HG03571 (cell line): ENCODE results near the gene TMEM184B.
"Not testable (repeated sequence)": the region's sequence is repeated elsewhere in the genome, so short reads cannot be mapped to it uniquely, and the experiment has no call there.

Experiments
- ATAC-seq: cut with Tn5 transposase; IDR thresholded peaks from one replicate; pipeline ENCODE4 v1.9.1; 2021; ENCODE audit not compliant: unreplicated experiment

The TMEM184B gene

DNA sequence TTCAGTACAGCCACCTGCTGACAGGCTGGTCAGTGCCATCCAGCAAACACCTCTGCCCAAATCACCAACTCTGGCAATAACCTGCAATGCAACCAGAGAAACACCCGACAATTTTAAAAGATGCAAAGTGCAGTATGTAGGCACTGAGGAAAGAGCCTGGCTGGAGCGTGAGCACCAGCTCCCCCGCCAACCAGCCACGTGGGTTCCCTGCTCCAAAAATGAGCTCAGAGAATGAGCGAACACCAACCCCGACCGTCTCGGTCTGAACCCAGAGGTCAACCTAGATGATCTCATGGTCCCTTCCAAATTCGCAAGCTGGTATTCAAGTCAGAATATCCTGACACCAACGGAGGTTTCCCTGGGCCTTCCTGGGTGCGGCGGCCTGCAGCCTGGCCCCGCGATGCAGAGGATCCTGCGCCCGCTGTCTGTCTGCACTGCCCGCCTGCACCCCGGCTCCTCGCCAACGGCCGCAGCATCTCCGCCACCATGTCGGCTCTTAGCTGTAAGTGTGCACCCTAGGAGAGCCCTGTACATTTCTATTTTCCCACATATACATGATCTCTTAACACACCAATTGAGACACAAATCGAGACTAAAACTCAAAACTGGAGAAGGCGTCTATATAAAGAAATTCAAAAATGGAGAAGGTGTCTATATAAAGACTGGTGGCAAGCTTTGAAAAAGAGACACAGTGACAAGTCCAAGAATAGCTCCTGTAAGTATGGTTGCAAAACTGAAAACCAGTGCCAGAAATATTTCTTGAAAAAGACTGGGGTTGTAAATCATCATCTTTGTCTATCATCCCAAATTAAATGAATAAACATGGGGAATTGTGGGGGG, 22.8 kb downstream of the TMEM184B start:
- no peak for ATAC-seq

DNA sequence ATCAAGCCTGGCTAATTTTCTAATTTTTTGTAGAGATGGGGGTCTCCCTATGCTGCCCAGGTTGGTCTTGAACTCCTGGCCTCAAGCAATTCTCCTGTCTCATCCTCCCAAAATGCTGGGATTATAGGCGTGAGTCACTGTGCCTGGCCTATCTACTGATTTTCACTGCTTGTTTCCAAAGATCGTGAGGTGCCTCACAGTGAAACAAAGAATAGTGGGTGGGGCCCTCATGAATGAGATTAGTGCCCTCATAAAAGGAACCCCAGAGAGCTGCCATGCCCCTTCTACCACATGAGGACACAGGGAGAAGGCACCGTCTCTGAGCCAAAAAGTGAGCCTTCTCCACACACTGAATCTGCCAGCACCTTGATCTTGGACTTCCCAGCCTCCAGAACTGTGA, 23.5 kb downstream of the TMEM184B start:
- ATAC-seq, result no peak

DNA sequence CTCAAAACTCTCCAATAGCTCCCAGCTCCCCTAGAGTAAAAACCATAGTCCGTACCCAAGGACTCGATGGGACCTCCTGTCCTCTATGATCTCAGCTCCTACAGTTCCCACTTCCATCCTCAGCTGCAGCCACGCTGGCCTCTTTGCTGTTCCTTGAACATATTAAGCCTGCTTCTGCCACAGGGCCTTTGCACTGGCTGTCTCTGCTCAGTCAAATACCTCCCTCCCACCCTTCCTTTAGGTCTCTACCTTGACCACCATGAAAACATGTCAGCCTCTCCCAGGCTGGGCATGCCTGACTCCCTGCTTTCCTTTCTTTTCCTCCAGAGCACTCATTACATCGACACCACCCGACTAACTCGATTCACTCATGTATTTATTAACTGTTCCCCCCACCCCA, 24.5 kb downstream of the TMEM184B start:
- no peak for ATAC-seq

DNA sequence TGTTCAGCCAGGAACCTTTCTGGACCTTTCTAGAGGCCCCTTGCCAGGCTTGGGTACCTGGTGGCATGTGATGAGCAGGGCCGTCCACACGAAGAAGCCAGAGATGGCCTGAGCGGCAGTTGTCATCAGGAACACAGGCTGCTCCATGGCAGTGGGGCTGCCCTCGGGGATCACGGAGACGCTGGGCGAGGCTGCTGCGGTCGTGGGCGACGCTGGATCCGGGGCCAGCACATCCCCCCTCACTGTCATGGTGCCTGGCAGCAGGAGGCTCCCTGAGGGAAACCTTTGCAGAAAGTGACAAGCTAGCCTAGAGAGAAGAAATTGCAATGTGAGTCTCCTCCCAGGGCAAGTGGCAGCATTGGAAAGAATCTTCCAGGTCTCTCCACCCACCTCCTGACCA, 25.1 kb downstream of the TMEM184B start:
- ATAC-seq, result no peak

DNA sequence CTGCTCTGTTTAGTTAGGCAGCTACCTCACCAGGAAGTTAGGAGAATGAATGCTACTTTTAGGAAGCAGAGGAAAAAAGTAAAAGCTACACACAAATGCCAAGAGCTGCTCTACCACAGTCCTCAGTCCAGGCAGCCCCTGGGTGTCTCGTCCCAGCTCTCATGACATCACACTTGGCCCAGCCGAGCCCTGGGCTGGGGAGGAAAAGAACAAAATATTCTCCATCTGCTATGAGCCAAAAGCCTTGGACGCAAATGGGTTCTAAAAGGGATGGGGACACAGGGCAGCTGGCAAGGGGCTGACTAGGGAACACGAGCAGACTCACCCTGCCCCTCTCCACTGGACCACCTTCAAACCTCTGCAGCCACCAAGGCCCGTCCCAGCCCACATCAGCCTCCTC, 26.1 kb downstream of the TMEM184B start:
- ATAC-seq, result no peak

DNA sequence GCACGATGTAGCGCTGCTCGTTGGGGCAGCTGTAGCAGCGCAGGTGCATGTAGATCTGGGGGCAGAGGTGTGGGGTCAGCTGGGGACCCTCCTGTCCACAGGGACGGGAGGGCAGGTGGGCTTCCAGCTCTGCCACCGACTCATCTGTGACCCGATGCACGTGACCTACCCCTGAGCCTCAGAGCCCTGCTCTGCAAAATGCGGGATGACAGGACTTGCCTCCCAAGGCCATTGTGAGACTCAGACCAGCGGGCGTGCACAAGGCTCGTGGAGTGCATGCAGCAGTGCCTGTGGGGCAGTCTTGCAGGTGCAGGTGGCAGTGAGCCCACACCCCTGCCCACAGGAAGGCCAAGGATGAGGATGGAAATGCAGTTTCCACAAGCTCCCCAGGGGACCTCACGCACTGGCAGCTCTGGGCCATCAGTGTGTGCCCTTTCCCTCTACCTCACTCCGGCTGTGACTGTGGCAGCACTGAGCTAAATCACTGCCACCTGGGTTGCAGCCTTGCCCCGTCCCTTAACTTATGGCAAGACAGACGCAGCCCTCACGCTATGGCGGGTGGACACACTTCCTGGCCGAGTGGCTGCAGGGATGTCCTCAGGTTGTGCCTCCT, 26.7 kb downstream of the TMEM184B start:
- ATAC-seq, result no peak

DNA sequence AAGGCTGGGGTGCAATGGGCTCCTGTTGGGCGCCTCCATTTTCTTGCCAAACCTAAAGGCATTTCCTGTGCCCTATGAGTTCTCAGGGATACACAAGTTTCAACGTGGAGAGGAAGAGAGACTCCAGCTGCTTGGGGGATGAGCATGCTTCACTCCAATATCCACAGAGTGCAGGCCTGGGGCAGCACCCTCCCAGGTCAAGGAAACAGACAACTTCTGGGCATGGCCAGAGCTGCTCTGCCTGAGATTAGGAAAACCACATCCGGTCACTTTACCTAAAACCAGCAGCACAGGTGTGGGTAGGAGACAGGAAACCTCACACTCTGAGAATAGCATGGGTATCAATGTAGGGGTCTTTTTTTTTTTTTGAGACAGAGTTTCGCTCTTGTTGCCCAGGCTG, 28.7 kb downstream of the TMEM184B start:
- no peak for ATAC-seq

DNA sequence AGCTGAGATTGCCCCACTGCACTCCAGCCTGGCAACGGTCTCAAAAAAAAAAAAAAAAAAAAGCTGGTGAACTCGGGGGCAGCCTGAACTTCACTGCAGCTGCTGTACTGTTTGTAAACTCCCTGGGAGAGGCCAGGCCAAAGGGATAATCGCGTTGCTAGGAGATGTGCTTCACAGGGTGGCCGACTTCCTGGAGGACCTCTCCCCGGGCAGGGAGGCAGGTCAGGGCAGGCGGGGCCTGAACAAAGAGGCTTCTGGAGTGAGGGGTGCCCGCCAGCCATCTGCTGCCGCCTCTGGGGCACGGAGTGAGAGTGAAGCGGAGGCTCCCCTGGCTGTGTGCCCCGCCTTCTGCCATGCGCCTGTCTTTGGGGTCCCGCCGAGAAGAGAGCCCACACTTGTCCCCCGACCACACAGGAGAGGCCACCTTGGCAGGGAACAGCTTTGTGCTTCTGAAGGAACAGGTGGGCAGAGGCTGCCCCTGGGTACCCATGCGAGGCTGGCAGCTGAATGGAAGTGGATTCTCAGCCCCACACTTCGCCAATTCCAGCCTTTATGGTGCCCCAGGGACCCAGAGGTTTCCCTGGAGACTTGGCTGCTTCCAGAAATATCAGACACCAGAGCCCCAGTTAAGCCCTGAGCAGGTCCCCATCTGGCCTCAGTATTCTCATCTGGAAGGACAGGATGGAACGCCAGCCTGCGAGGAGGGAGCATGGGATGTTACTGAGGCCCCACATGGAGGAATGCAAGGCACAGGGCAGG, 29.6 kb downstream of the TMEM184B start:
- no peak for ATAC-seq

DNA sequence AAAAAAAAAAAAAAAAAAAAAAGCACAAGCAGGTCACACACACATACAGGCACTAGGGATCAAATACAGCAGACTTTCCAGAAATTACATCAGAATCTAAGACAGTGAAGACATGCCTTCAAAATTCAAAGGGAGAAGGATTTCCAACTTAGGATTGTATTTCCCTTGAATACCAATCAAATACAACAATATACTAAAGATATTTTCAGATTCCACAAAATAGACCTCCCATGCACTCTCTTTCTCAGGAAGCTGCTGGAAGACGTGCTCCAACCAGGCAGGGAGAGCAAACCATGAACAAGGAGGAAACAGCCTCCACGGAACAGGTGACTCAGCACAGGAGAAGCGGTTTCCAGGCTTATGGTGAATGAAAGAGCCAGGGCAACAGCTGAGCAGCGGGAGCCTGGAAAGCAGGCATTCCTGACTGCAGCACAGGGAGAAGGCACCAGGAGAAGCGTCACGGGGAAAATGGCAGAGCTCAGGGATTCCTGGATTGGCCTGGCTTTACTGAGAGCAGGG, 32.0 kb downstream of the TMEM184B start:
- ATAC-seq, result no peak

DNA sequence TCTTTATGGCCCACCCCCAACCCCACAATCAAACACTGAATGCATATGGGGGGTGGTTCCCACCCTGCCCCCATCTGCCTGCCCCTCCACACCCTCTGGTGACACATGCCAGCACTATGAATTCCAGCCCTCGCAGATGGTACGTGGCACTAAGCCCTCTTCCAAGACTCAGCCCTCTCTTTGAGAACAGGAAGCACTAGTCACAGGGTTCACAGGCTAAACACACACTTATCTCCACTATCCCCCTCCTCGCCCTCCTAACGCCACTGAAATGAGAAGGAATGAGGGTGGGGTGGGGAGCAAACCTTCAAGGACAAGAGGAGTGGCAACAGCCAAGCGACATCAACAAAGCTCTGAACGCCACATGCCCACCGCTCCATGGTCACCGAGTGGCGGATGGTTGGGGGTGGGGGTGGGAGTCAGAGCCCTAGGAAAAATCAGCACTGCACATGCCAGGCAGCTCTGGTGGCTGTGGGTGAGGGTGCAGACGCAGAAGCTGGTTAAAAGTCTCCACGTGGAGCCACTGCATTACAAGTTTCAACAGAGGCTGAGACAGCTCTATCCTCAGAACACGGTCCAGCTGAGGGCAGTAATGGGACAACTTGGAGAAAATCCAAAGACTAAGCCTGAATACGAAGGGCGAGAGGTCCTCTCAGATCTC, 33.6 kb downstream of the TMEM184B start:
- no peak for ATAC-seq

DNA sequence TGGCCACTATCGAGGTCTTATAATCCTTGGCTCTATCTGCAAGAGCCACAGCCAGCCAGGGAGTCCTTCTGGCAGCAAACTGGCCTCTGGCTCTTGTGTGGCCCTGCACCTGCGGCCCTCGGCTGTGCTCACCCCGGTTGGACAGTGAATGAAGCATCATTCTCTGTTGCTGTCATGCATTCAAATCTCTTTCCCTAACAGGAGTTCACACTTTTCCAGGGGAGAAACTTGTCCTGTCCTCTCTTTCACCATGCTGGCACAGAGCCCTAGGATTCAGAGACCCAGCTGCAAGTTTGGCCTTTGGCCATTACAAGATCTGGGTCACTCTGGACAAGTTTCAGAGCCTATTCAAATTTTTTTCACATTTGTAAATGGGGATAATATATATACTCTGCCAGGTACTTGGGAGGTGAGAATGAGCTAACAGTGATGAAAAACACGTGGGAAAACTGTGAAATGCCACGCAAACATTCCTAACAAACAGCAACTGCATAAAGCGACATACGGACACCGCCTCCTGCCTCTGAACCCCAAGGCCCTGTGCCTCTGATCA, 34.2 kb downstream of the TMEM184B start:
- no peak for ATAC-seq

DNA sequence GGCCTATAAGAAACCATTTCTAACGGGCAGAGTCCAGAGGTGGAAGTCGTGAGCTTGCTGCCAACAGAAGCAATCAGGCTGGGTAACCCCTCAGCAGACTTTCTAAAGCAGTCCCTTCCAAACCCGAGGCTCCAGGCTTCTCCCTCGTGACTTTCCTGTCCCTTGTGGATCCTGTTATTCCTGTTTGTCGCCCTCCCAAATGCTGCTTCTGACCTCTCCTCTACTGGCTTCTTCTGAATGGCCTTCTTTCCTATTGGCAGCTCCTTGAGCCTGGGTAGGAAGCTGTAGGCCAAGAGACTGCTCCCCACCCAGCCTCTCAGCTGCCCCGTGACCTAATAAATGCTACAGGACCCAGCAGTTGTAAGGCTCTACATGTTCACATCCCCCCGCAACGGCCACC, 36.0 kb downstream of the TMEM184B start:
- ATAC-seq, result no peak

DNA sequence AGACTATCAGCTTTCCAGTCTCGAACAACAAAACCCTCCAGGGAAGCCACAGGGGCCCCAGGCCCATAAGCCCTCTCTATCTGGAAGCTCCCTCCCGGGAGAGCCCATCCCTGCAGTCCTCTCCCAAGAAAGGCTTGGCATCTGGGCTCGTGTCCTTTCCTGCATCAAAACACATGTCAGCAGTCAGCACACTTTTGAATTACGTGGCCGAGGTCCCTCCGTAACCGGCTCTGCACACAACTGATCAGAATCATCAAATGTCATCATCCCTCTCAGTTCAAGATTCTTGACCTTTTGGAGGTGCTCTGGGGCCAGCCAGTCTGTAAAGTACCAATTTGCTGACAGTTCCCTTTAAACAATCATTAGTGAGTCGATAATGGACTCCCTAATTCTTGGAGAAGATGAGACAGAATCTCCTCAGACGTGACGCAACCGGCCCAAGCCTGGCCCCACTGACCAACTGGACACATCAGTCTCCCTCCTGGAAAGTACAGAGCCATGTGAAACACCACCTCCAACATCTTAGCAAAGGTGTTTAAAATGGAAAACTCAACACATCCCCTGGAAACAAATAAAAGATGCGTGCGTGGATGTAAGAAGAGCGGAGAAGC, 37.5 kb downstream of the TMEM184B start:
- no peak for ATAC-seq

DNA sequence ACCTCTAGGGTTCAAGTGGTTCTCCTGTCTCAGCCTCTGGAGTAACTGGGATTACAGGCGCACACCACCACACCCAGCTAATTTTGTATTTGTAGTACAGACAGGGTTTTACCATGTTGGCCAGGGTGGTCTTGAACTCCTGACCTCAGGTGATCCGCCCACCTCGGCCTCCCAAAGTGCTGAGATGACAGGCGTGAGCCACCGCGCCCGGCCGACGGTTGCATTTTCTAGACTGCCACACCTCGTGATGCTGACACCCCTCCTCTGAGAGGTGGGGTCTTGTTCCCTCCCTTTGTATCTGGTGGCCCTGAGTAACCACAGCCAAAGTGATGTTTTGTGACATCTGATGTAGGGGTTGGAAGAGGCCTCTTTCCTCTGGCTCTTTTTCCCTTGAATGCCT, 39.0 kb downstream of the TMEM184B start:
- not testable (repeated sequence) for ATAC-seq

DNA sequence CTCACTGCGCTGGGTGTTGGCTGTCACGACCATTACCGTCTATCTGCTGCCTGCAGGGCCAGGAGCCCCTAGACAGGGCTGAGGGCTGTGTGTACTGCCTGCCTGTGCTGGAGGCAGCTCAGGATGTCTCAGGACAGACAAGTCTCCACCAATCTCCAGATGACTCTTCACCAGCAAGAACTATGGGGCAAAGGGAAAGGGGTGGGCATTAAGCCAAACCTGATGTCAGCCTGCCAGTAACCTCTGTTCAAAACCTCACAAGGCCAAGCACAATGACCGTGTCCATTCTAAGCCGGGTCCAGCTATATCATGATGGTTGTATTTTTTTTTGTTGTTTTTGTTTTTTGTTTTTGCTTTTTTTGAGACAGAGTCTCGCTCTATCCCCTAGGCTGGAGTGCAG, 39.4 kb downstream of the TMEM184B start:
- no peak for ATAC-seq

DNA sequence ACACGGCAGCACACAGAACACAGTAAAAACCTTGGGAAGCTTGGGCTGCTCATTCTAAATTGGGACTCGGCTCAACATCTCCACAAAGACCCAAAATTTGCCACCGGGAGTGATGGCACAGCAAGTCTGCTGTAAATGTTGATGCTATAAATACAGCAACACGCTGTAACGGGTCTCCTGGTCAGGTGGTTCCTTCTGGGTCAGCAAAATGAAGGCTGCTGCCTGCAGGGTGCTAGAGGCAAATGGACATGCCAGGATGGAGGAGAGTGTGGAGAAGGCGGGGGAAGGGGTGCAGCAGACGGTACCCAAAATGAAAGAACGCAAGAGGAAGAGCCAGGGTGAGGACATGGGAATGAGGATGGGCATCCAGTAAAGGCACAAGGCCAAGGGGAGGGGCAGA, 40.6 kb downstream of the TMEM184B start:
- ATAC-seq, result no peak

DNA sequence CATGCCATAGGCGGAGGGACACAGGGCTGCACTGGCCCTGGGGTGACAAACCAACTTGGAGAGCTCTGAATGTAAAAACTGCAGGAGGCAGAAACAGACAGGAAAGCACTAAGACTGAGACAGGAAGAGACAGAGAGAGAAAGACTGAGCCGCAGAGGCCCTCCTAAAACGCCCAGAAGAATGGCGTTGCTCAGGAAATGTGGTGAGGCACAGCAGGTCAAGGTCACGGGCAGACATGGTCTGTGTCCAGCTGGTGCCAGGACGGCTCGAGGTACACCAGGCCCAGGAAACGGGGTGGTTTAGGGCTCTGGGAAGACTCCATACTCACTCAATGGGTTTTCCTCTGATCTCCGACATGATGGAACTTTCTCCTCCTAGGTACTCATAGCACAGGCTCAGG, 41.9 kb downstream of the TMEM184B start:
- no peak for ATAC-seq

DNA sequence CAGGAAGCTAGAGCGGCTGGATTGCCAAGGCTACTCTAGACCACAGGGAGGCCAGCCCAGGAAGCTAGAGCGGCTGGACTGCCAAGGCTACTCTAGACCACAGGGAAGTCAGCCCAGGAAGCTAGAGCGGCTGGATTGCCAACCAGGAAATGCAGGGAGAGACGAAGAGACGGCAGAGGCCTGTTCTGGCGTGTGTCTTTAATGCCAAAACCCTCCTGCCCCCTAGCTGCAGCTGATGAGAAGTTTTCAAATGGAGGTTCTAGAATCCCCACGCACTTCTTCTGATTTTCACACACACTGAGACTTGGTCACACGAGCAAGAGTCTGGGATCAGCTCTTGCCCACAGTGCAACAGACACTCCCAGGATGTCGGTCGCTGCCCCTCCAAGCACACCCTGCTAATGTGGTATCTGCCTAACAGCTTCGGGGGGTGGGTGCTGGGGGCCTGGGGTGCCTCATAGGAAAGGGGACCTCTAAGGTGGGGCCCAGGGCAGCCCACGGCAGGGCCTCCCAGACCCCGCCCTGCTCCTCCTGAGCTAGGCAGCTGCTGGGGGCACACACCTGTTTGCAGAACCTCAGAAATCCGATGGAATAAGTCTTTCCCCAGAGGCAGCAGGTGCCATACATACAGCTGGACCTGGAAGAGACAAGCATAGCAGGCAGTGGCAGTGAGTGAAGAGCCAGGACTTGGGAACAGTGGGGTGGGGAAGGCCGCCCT, 42.5 kb downstream of the TMEM184B start:
- ATAC-seq, result no peak

DNA sequence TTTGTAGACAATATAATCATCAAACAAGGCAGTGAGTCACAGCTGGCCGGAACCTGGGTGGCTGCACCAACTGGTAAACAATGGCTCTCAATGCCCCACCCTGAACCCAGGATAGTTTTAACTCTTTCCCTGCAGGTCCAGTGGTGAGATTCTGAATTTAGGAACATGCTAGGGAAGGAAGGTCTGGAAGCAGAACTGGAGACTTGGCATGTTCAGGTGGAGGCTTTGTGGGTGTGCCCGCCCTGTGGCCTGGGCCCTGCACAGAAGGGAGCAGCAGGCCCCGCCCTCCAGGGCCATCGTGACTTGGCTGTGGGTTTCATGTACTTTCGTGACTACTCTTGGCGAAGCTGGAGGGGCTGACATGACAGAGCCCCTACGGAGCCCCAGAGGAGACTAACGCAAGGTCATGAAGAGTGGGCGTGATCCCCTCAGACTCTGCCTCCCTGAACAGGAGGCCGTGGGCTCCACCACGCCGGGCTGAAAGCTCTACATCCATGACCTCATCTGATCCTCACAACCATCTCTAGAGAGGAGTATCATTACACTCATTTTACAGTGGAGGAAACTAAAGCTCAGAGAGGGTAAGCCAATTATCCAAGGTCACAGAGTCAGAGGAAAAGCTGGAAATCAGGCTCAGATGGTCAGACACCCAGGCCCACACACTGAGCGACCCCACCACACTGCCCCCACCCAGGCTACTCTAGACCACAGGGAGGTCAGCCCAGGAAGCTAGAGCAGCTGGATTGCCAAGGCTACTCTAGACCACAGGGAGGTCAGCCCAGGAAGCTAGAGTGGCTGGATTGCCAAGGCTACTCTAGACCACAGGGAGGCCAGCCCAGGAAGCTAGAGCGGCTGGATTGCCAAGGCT, 43.7 kb downstream of the TMEM184B start:
- ATAC-seq, result no peak
